ENCODE results near the gene TESK2. TPM values are rescaled to one million over a fixed set of nuclear protein-coding genes. Genes with fewer than 3 reads are reported as not detected.

TESK2 gene
- total and polyA plus RNA-seq, 2 of the 13 experiments (the other 11 are each of a cell fraction or from before 2014, with no cell fraction given), result 5.5 to 9.6 TPM

- TF ChIP-seq ZNF44 (CRISPR knock-in tag; IDR thresholded peaks at IDR 0.05) (no peak), ZNF292 (CRISPR knock-in tag; IDR thresholded peaks at IDR 0.05; ENCODE audit: borderline replicate concordance, low read depth) (no peak), ZBTB4 (CRISPR knock-in tag; IDR thresholded peaks at IDR 0.05; ENCODE audit: borderline replicate concordance) (0 out of 2 replicates have a peak, but pooled peaks have one; percentile 48), ZKSCAN8 (CRISPR knock-in tag; IDR thresholded peaks at IDR 0.05; ENCODE audit: borderline replicate concordance) (0 out of 2 replicates have a peak, but pooled peaks have one; percentile 1), ZBTB3 (CRISPR knock-in tag; IDR thresholded peaks at IDR 0.05; ENCODE audit: borderline replicate concordance, low read depth) (no peak), ISL2 (CRISPR knock-in tag; IDR thresholded peaks at IDR 0.05) (no peak), EP300 (IDR thresholded peaks at IDR 0.05; ENCODE audit: low read depth in 2 of 2, low read length in 2 of 2) (no peak), EP300 (CRISPR knock-in tag; IDR thresholded peaks at IDR 0.05; ENCODE audit: borderline replicate concordance) (no peak), RARA (CRISPR knock-in tag; IDR thresholded peaks at IDR 0.05) (peak; percentile 61), SRSF1 (optimal IDR thresholded peaks at IDR 0.05; ENCODE audit: low read depth, low read length) (peak; percentile 31), ZSCAN29 (CRISPR knock-in tag; conservative IDR thresholded peaks at IDR 0.05) (no peak), TEAD3 (CRISPR knock-in tag; optimal IDR thresholded peaks at IDR 0.05; ENCODE audit: borderline replicate concordance) (peak; percentile 32), HNRNPH1 (optimal IDR thresholded peaks at IDR 0.05; ENCODE audit: low read depth, low read length) (no peak), ZNF709 (CRISPR knock-in tag; IDR thresholded peaks at IDR 0.05) (0 out of 2 replicates have a peak, but pooled peaks have one; percentile 10), PPARG (CRISPR knock-in tag; conservative IDR thresholded peaks at IDR 0.05) (no peak), ZNF333 (CRISPR knock-in tag; IDR thresholded peaks at IDR 0.05; ENCODE audit: borderline replicate concordance) (0 out of 2 replicates have a peak, but pooled peaks have one; percentile 18), NR2C2 (CRISPR knock-in tag; IDR thresholded peaks at IDR 0.05; ENCODE audit: borderline replicate concordance) (no peak), EED (CRISPR knock-in tag; IDR thresholded peaks at IDR 0.05) (no peak), SATB2 (CRISPR knock-in tag; IDR thresholded peaks at IDR 0.05) (no peak), E2F1 (CRISPR knock-in tag; IDR thresholded peaks at IDR 0.05) (no peak), HINFP (CRISPR knock-in tag; IDR thresholded peaks at IDR 0.05; ENCODE audit: low read depth) (no peak), REPIN1 (CRISPR knock-in tag; IDR thresholded peaks at IDR 0.05; ENCODE audit: borderline replicate concordance, low read depth) (peak; percentile 2; the same call in 1 of the 2 replicates), ZMAT3 (CRISPR knock-in tag; conservative IDR thresholded peaks at IDR 0.05) (no peak)
Measured at GRCh38 chr1:45304311-45305081, 186.5 kb downstream of the TESK2 start (continued).
